HUDEP-2 (cell line): Measurements from ENCODE around the gene TLE3.
"Not testable (repeated sequence)": the region's sequence is repeated elsewhere in the genome, so short reads cannot be mapped to it uniquely, and the experiment has no call there.

Experiments used
- DNase-seq, 76 experiments: peaks; one replicate each; lab custom pipeline; 2025; ENCODE audit not compliant: unreplicated experiment in 76 of 76; lab: John Stamatoyannopoulos, UW

The TLE3 gene

GRCh38 chr15:70097321-70098152 lies at the start of gene TLE3:
TSS of gene TLE3 (minus strand) at chr15:70097917. CDS start at chr15:70096798, 1,119 bp downstream.
- DNase-seq: peak in 75 of 76 experiments; percentile 68 to 97 (median 93)

GRCh38 chr15:70147178-70147760 lies 49.6 kb upstream of the TLE3 start:
- no peak for DNase-seq

GRCh38 chr15:70146771-70147170 lies 49.1 kb upstream of the TLE3 start:
- DNase-seq: no peak

GRCh38 chr15:70146162-70146561 lies 48.4 kb upstream of the TLE3 start:
- no peak for DNase-seq

GRCh38 chr15:70145261-70145660 lies 47.5 kb upstream of the TLE3 start:
- DNase-seq: no peak

GRCh38 chr15:70142322-70143191 lies 44.8 kb upstream of the TLE3 start:
- DNase-seq: no peak

GRCh38 chr15:70142072-70142321 lies 44.3 kb upstream of the TLE3 start:
- DNase-seq: no peak

GRCh38 chr15:70141376-70142071 lies 43.8 kb upstream of the TLE3 start:
- DNase-seq: no peak

- no peak for DNase-seq
Observed at GRCh38 chr15:70140543-70141375, 43.0 kb upstream of the TLE3 start.

- DNase-seq: no peak
Observed at GRCh38 chr15:70140025-70140542, 42.4 kb upstream of the TLE3 start.

GRCh38 chr15:70137967-70138366 lies 40.2 kb upstream of the TLE3 start:
- no peak for DNase-seq

- DNase-seq: not testable (repeated sequence)
Observed at GRCh38 chr15:70137021-70137420, 39.3 kb upstream of the TLE3 start.

- no peak for DNase-seq
Observed at GRCh38 chr15:70133781-70134421, 36.2 kb upstream of the TLE3 start.

- no peak for DNase-seq
Observed at GRCh38 chr15:70133296-70133695, 35.6 kb upstream of the TLE3 start.

- no peak for DNase-seq
Observed at GRCh38 chr15:70132571-70132970, 34.9 kb upstream of the TLE3 start.

GRCh38 chr15:70132139-70132538 lies 34.4 kb upstream of the TLE3 start:
- no peak for DNase-seq

- DNase-seq: no peak
Observed at GRCh38 chr15:70128414-70129140, 30.9 kb upstream of the TLE3 start.

GRCh38 chr15:70127770-70128413 lies 30.2 kb upstream of the TLE3 start:
- no peak for DNase-seq
